CD4-positive, alpha-beta T cell treated with Interleukin-1 beta for 1 hour (primary cell): ENCODE data around the gene CLEC4F.
A peak's percentile ranks its signal among the peaks of the same experiment; 100 is the strongest.

ENCODE experiments used
- DNase-seq, 2 donors: peaks; one replicate each; pipeline ENCODE4 v3.0.0-alpha.2; 2020 to 2022

CLEC4F gene

DNA sequence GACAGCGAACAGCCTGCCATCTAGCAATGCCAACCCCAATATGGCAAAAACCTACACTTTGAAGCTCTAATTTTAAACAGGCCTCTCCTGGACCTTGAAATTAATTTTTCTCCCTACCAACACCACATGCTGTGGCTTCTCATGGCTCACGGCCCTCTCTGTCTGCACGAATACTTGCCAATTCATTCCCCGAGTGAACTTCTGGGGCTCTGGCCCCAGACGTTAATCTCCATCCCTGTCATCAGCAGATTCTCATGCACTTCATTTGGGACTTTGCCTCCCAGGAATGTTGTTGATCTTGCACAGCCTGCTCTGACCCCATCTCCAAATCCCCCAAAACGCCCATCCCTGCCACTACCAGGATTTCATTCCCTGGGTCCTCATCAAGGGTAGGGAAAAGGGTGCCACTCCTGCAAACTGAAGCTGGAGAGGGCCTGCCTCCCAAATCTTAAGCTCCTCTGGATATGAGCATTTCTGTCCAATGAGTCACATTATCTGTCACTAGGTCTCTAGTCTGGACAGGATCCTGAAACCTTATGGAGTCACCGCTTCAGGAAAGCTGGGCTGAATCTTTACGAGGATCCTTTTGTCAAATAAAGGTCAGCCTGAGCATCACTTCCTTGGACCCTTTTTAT, 40.4 kb downstream of the CLEC4F start:
- DNase-seq, result no peak

DNA sequence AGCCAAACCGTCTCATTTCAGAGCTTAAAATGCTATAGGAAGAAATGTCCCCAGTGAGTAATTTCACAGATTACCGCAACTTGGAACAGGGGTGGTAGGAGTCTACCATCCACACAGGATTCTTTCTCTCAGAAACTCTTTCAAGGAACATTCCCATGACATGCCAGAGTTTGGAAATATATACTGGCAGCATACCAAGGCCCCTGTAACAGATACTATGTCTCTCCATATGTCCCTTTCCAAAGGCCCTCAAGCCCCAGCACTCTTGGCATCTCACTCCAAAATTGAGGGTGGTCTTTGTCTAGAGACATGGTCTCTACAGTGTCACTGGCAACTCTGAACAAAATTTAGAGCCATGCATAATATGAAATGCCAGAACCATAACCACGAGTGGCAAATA, 40.9 kb downstream of the CLEC4F start:
- no peak for DNase-seq

DNA sequence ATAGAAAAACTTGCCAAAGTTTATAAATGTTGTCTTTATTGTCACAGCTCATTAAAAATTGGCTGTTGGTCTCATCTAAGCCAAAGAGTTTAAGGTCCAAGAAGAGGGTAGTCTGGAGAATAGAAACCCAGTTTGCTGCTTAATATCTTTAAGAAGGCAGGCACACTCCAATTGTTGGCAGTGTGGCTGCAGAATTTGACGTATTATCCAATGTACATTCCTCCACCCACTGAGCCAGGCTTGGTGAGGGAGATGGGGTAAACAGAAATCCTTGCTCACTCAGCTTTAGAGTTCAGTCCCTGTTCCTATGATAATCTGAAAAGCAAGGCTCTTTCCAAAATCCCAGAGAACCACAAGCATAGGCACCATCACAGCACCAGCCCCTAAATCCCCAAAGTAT, 41.7 kb downstream of the CLEC4F start:
- DNase-seq, result no peak

DNA sequence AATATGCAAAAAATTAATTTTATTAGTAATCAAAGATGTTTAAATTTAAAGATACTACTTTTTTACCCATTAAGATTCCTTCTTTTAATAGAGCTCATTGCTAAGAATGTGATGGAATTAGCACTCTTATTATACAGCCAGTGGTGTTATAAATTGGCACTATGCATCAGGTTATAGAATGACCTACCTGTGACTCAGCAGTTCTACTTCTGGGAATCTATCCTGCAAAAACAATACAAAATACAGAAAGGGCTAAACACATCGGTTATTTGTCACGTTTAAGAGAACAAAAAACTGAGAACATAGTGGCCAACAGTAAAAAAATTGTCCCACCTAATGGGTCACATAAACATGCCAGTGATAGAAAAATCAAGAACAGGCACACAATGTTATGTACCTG, 42.9 kb downstream of the CLEC4F start:
- no peak for DNase-seq

DNA sequence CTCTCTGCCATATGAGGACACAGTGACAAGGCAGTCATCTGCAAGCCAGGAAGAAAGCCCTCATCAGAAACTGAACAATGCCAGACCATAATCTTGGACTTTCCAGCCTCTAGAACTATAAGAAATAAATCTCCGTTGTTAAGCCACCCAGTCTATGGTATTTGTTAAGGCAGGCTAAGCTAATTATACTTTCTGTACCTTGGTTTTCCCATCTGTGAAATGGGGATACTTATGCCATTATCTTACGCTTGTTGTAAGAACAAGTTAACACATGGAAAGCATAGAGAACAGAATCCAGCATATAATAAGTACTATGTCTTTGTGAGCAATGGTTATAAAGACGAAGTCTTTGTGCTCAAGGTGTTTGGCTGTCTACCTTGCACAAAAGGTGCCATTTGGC, 44.1 kb downstream of the CLEC4F start:
- DNase-seq, result no peak

DNA sequence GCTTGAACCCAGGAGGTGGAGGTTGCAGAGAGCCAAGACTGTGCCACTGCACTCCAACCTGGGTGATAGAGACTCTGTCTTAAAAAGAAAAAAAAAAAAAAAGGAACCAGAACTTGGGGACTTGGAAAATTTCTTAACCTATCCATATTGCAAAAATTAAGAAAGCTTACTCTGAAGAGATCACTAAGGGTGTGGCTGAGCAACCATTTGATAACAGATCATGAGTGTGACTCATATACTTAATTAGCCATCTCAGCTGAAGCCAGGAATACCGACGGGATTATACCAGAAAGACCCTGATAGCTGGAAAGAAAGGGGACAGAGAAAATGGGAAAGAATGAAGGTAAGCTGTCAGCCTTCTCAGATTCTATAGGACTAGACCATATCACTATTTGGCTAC, 45.3 kb downstream of the CLEC4F start:
- no peak for DNase-seq

DNA sequence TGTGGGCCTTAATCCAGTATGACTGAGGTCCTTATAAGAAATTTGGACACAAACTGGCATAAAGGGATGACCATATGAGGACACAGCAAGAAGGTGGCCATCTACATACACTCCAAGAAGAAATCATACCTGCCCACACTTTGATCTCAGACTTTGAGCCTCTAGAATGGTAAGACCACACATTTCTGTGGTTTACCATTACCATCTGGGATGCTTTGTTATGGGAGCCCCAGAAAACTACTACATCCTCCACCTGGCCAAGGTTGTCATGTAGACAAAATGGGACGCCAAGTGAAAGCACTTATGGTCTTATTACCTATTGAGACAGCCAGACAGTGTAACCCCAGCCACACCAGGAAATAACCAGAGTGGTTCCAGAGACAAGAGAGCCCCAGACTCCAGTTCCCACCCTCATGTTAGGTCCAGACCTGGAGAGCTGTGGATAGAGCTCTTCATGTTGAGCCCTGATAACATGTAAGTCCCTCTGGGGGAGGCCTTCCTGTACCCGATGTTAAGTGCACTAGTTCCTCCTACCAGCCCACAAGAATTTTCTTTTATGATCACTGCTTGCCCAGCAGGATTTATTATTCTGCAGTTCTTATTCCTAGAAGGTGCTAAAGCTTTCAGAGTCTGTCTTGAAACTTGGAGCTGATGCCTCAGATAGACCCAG, 47.8 kb downstream of the CLEC4F start:
- no peak for DNase-seq

DNA sequence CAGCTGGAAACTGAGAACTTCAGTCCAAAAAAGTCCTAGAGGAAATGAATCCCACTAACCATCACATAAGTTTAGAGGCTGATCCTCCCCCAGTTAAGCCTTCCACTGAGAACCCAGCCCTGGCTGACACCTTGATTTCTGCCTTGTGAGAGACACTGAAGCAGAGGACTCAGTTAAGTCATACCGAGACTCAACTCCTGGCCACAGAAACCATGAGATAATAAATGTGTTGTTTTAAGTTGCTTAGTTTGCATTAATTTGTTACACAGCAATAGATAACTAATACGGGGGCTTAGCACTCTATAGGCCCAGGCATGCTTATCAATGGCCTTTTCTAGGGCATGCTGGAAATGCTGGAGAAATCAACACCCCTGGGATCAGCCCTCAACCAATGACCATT, 49.0 kb downstream of the CLEC4F start:
- DNase-seq, result no peak

DNA sequence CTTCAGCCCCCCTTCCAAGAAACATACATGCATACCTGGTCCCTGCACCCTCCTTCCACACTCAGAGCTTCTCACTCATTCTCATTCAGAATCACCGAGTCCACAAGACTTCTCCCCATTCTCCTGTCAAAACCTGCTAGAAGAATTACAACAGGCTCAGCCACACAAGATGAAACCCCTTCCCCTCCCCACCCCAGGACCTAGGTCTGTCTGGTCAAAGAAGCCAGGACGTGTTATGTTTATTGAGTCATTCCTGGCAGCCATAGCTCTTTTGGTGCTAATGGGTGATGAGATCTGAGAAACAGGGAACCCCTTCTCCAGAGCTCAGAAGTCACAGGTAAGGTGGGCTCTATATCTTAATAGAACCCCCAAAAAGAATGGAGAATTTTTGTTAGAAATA, 50.9 kb downstream of the CLEC4F start:
- no peak for DNase-seq

DNA sequence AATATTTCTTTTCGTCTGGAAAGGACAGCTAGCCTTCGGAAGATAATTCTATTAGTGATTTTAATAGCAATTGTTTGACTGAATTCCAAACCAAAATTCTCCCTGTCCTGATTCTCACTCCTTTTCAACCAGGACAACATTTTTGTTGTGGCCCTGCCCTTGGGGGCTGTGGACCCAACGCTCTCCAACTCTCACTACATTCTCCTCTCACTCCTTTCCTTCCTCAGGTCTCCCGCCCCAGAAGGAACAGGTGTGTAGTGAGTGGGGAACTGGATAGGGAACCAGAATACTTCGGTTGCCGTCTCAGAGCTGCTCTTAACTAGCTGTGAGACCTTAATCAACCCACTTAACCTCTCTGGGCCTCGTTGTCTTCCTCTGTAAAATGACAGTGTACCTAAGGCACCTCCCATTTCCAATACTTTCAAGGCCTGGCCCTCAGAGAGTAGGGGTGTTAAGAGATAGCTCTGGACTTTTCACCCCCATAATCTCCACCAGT, 51.8 kb downstream of the CLEC4F start:
- DNase-seq, result no peak

DNA sequence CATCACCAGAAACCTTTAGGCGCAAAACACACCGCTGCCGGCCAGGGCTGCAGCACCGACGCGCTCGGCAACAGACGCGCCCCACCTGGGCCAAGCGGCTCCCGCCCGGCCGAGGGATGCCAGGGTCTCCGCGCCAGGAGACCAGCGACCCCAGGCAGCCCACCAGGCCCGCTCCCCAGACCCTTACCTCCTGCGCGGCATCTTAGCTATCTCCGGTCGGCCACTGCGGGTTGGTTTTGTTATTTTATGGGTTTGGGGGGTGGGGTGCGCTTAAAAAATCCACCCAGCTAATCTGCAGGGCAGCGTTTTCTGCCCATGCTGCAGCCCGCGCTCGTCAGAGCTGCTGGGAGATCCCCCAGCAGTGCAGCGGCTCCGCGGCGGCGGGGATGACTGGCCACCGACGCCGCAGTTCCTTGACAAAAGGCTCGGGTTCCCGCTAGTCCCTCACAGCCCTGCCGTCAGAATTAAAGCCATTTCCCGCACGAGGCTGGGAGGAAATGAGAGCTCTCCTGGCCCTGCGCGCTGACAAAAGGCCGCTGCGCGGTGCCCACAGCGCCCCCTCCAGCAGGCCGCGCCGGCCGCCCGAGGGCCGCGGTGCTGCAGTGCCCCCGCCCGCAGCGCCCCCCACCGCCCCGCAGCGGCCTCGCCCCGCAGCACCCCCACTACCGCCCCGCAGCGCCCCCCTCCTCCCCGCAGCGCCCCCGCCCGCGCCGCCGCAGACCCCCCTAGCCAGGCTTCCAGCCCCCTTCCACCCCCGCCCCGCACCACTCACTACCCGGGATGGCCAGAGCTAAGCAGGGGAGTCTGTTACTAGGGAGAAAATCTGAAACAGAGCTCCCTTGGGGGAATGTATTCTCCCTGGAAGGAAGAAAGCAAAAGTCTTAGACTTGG, 52.5 kb downstream of the CLEC4F start, which contains the start of gene ADD2:
ADD2 (minus strand) TSS at position 502 of the 891 bp plus-strand sequence. CDS start 61,792 bp downstream, outside the sequence.
- DNase-seq, result peak; percentile 18 to 47

DNA sequence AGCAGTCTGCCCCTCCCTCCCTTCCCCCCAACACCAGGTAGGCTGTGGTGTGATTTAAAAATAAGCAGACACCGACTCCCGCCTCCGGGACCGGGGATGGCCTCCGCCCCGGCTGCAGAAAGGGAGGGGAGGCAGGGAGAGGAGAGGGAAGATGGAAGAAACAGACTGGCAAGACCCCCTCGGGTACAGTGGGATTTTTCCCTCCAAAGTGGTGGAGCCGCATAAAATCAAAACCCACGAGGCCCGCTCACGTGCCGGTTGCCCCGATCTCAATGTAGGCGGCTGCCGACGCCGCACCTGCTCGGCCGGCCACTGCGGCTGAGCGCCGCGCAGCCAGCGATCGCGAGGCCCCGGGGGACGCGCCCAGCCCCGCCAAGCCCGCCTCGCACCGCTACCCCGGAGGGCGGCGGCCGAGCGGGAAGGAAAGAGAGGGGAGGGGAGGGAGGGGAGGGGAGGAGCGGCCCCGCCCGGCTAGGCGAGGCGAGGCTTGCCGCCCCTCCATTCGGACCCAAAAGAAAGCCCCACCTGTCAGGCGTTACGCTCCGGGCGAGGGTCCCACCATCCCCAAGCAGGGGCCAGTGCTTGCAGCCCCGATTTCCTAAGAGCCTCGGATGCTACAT, 53.2 kb downstream of the CLEC4F start:
- DNase-seq, result peak in 1 of 2 donors; percentile 4

DNA sequence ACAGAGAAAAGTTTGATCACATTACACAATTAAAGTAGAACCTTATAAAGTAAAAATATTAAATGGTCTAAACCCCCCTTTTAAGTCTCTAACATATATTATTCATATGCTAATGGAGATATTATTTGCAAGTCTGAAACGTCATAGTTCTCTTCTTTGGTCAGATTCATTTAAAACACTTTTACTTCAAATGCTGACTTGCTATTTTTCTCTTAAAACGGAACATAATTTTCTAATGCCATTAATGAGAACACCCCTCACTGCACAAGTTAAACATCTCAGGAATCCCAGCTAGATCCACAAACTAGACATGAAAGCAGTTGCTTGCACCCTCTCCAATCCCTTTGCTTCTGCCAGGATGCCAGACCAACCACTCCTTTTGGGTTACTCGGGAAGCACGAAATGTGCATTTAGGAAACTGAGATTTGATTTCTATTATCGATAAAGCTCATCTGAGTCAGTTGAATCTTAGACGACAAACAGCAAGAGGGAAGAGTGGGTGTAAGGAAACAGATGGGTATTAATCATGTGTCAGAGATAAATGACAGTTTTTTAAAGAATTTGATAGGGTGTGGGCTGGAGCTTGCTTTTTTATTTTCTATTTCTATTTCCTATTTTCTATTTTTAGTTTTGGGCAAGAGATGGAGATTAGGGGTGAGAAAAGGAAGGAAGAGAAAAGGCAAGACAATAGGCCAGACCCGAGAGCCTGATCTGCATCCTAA, 53.9 kb downstream of the CLEC4F start:
- no peak for DNase-seq

DNA sequence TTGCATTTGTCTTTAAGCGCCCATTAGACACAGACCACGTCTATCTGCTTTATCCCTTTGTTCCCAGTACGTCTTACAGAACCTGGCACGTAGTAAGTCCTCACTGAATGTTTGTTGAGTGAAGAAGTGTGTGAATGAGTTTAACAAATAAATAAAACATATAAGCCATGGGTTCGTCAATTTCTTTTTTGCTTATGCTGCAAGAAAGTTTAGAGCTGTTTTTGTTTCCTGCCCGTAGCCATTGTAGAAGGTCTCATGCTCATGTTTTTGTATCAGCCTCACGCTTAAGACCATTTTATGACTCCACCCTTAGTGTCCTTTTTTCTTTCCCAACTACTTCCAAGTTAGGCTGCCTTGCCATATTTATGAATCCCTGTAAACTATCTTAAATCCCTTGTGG, 54.9 kb downstream of the CLEC4F start:
- no peak for DNase-seq

DNA sequence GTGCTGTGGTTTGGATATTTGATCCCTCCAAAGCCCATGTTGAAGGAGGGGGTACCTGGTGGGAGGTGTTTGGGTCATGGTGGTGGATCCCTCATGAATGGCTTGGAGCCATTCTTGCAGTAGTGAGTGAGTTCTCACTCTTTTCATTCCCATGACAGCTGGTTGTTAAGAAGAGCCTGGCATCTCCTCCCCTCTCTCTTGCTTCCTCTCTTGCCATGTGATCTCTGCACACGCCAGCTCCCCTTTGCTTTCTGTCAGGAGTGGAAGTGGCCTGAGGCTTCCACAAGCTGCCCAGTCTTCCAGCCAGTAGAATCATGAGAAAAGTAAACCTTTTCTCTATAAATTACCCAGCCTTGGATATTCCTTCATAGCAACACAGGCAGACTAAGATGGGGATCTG, 61.0 kb downstream of the CLEC4F start:
- no peak for DNase-seq
